ENCODE data around the gene PITPNM3.

Gene PITPNM3

GRCh38 chr17:6476076-6476809 lies 80.1 kb downstream of the PITPNM3 start:
- DNase-seq = no peak

GRCh38 chr17:6475411-6475810 lies 80.9 kb downstream of the PITPNM3 start:
- DNase-seq = no peak

GRCh38 chr17:6474906-6475305 lies 81.4 kb downstream of the PITPNM3 start:
- DNase-seq = no peak

GRCh38 chr17:6474376-6474775 lies 82.0 kb downstream of the PITPNM3 start:
- no peak for DNase-seq

- DNase-seq = peak; percentile 64 to 67
Measured at GRCh38 chr17:6473128-6473767, 83.1 kb downstream of the PITPNM3 start.

GRCh38 chr17:6472517-6472916 lies 83.8 kb downstream of the PITPNM3 start:
- DNase-seq = no peak

GRCh38 chr17:6471531-6472465 lies 84.6 kb downstream of the PITPNM3 start:
- DNase-seq = no peak

GRCh38 chr17:6470751-6471521 lies 85.4 kb downstream of the PITPNM3 start:
- DNase-seq = no peak

GRCh38 chr17:6470146-6470718 lies 86.1 kb downstream of the PITPNM3 start:
- no peak for DNase-seq

- no peak for DNase-seq
Measured at GRCh38 chr17:6468051-6468790, 88.1 kb downstream of the PITPNM3 start.

- no peak for DNase-seq
Measured at GRCh38 chr17:6467567-6467966, 88.8 kb downstream of the PITPNM3 start.

- DNase-seq = no peak
Measured at GRCh38 chr17:6465206-6466003, 91.0 kb downstream of the PITPNM3 start.

GRCh38 chr17:6464446-6465041 lies 91.8 kb downstream of the PITPNM3 start:
- no peak for DNase-seq

- no peak for DNase-seq
Measured at GRCh38 chr17:6463616-6464445, 92.5 kb downstream of the PITPNM3 start.

- no peak for DNase-seq
Measured at GRCh38 chr17:6462692-6463091, 93.7 kb downstream of the PITPNM3 start.

GRCh38 chr17:6461792-6462524 lies 94.4 kb downstream of the PITPNM3 start:
- DNase-seq = no peak

GRCh38 chr17:6461246-6461645 lies 95.1 kb downstream of the PITPNM3 start:
- no peak for DNase-seq

- DNase-seq = no peak
Measured at GRCh38 chr17:6460531-6461161, 95.7 kb downstream of the PITPNM3 start.
